Activated CD4-positive, alpha-beta memory T cell treated with anti-CD3 and anti-CD28 coated beads, Interleukin-2, amount 10 ng/mL, durations not matched to agents 7 days and 5 days (primary cell): ENCODE data around the gene TCTN2. TPM values are rescaled to one million over a fixed set of nuclear protein-coding genes. Genes with fewer than 3 reads are reported as not detected.

Experiments used
- CTCF ChIA-PET: fragments of 350-600 bp; sonication (Branson Sonifier 250); formaldehyde crosslinking; loops from one replicate; lab custom pipeline; 2021; ENCODE audit warnings: antibody characterized with exemption, inconsistent platforms; lab: Charles Lee
- POLR2A ChIA-PET: fragments of 350-600 bp; sonication (Branson Sonifier 250); formaldehyde crosslinking; loops from one replicate; lab custom pipeline; 2021; ENCODE audit warnings: antibody characterized with exemption; lab: Charles Lee
- DNase-seq: peaks from one replicate; pipeline ENCODE4 v3.0.0-alpha.2; 2020
- H3K27ac Mint-ChIP-seq: one replicate; pipeline ENCODE4 v1.8.0; 2021; ENCODE audit warnings: mild to moderate bottlenecking, mixed read lengths
- H3K27me3 Mint-ChIP-seq: one replicate; pipeline ENCODE4 v1.8.0; 2021; ENCODE audit warnings: mixed read lengths
- H3K36me3 Mint-ChIP-seq: one replicate; pipeline ENCODE4 v1.8.0; 2021; ENCODE audit warnings: low read depth, mixed read lengths
- H3K4me1 Mint-ChIP-seq: one replicate; pipeline ENCODE4 v1.8.0; 2021; ENCODE audit warnings: mixed read lengths
- H3K4me3 Mint-ChIP-seq: one replicate; pipeline ENCODE4 v1.8.0; 2021; ENCODE audit warnings: mild to moderate bottlenecking, mixed read lengths
- H3K9me3 Mint-ChIP-seq: one replicate; pipeline ENCODE4 v1.8.0; 2021; ENCODE audit warnings: mixed read lengths
- total RNA-seq, 2 experiments: library from RNA; stranded (reverse); gene quantifications; one replicate each; pipeline ENCODE4 v1.2.3, GENCODE V29; 2021

The TCTN2 gene
- total RNA-seq, 2 experiments from 2014 or later = 3.2 to 3.6 TPM

GRCh38 chr12:123657211-123657610, 13.7 kb upstream of the TCTN2 start:
- no peak for DNase-seq
- no peak overlapping the region for H3K27ac Mint-ChIP-seq

DNA sequence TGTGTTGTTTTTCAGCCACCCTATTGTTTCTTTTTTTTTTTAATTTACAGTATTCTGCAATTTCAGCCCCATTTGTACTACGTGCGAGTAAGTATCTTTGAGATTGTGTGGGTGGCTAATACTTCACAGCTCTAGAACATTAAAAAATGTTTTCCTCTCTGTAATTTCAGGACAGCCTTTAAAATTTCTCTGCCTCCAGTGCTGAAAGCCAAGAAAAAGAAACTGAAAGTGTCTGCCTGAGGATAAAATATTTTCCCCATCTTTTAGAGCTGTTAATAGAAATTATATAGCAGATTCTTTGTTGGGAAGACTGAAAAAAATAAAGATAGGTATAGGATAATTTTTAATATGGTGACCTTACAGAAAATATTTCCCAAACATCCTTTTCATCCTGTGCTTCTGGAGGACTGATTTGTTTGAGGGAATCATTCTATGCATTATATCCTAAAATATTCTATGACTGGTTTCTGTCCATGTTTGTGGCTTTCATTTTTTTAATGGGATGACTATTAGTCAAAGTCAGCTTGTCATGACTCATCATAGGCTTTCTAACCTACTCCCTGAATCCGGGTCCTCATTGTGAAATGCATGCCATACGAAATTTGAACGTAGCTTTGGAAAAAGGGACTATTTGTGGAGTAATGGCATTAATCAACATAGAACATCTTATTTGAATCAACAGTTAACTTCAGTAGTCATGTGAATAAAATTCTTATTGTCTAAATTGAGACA, 10.8 kb upstream of the TCTN2 start:
- no peaks in the 10 kb centered on the region for H3K27me3 Mint-ChIP-seq
- H3K4me1 Mint-ChIP-seq = peaks cover 19% of the 10 kb centered on the region
- H3K36me3 Mint-ChIP-seq = peaks cover 44% of the 10 kb centered on the region
- POLR2A ChIA-PET = interaction anchor here (0.7 to 1.2 kb wide), 4 partner anchors 11 to 76 kb away, joined by 3 to 5 read pairs (median 3); partner anchors contain the start of genes ATP6V0A2, TCTN2 and TMED2
- no peaks in the 10 kb centered on the region for H3K9me3 Mint-ChIP-seq
- no peak for DNase-seq
- peak overlapping the region; percentile 17 for H3K4me3 Mint-ChIP-seq
- peak overlapping the region; percentile 59 for H3K27ac Mint-ChIP-seq
- CTCF ChIA-PET = interaction anchor here (0.9 kb wide), 1 partner anchor 9 kb away, joined by 3 read pairs; no protein-coding TSS in a partner anchor

More at GRCh38 chr12:123657211-123657610, 13.7 kb upstream of the TCTN2 start:
- no peaks in the 10 kb centered on the region for H3K27me3 Mint-ChIP-seq
- peaks cover 19% of the 10 kb centered on the region for H3K4me1 Mint-ChIP-seq
- H3K4me3 Mint-ChIP-seq = no peak overlapping the region
- peaks cover 46% of the 10 kb centered on the region for H3K36me3 Mint-ChIP-seq
- CTCF ChIA-PET = interaction anchor here (0.7 kb wide), 1 partner anchor 14 kb away, joined by 3 read pairs; no protein-coding TSS in a partner anchor
- POLR2A ChIA-PET = interaction anchor here (0.6 to 0.7 kb wide), 2 partner anchors 12 to 415 kb away, joined by 3 read pairs; no protein-coding TSS in a partner anchor
- H3K9me3 Mint-ChIP-seq = no peaks in the 10 kb centered on the region

GRCh38 chr12:123667771-123668170, 3.1 kb upstream of the TCTN2 start:
- no peak for DNase-seq
- Mint-ChIP-seq H3K4me3 (no peak overlapping the region), H3K27me3 (no peaks in the 10 kb centered on the region), H3K36me3 (peaks cover 13% of the 10 kb centered on the region), H3K27ac (no peak overlapping the region), H3K4me1 (peaks cover 16% of the 10 kb centered on the region), H3K9me3 (no peaks in the 10 kb centered on the region)
- POLR2A ChIA-PET = no interaction called here
- CTCF ChIA-PET = interaction anchor here (0.6 kb wide), 1 partner anchor 9 kb away, joined by 4 read pairs; no protein-coding TSS in a partner anchor

- CTCF ChIA-PET = interaction anchor here (1.8 kb wide), 1 partner anchor 40 kb away, joined by 7 read pairs; the partner anchor contains the start of gene ATP6V0A2
- peaks cover 16% of the 10 kb centered on the region for H3K4me1 Mint-ChIP-seq
- no peaks in the 10 kb centered on the region for H3K9me3 Mint-ChIP-seq
- no peak for DNase-seq
- H3K27me3 Mint-ChIP-seq = no peaks in the 10 kb centered on the region
- POLR2A ChIA-PET = interaction anchor here (1.3 to 2.5 kb wide), 2 partner anchors 11 to 40 kb away, joined by 3 to 17 read pairs; partner anchors contain the start of gene ATP6V0A2
- no peak overlapping the region for H3K27ac Mint-ChIP-seq
- no peaks in the 10 kb centered on the region for H3K36me3 Mint-ChIP-seq
- peak overlapping the region; percentile 79 for H3K4me3 Mint-ChIP-seq
These were observed 963 bp downstream of the TCTN2 start for GRCh38 chr12:123671876-123672275.

- H3K27me3 Mint-ChIP-seq = no peaks in the 10 kb centered on the region
- H3K9me3 Mint-ChIP-seq = no peaks in the 10 kb centered on the region
- H3K27ac Mint-ChIP-seq = no peak overlapping the region
- H3K4me1 Mint-ChIP-seq = peaks cover 16% of the 10 kb centered on the region
- H3K4me3 Mint-ChIP-seq = no peak overlapping the region
- ChIA-PET CTCF (no interaction called here), POLR2A (interaction anchor here (0.7 kb wide), 1 partner anchor 113 kb away, joined by 3 read pairs; no protein-coding TSS in a partner anchor)
- no peak for DNase-seq
- no peaks in the 10 kb centered on the region for H3K36me3 Mint-ChIP-seq
These were observed 4.5 kb downstream of the TCTN2 start for GRCh38 chr12:123675436-123675835.

DNA sequence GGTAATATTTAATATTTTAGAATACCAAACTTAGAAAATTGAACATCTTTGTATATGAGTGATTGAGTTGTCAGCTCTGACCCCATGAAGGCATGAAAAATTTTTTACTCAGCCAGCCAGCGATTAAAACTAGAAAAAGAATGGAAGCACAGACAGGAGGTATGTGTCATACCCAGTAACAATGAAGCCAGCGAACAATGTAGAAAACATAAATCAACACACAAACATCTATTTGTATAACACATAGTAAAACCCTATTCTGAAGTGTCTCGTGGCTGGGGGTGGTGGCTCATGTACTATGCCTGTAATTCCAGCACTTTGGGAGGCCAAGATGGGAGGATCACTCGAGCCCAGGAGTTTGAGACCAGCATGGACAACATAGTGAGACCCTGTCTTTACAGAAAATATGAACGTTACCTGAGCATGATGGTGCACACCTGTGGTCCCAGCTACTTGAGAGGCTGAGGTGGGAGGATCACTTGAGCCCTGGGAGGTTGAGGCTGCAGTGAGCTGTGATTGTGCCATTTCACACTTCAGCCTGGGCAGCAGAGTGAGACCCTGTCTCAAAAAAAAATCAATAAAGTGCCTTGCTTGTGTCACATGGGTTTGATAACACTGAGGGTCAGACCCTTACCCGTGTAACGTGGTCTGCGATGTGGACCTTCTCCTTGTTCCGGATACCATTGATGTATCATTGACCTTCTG, 5.9 kb downstream of the TCTN2 start:
- no peak for DNase-seq
- Mint-ChIP-seq H3K27ac (no peak overlapping the region), H3K4me3 (no peak overlapping the region), H3K36me3 (peaks cover 5% of the 10 kb centered on the region), H3K4me1 (peaks cover 6% of the 10 kb centered on the region), H3K27me3 (no peaks in the 10 kb centered on the region), H3K9me3 (no peaks in the 10 kb centered on the region)
- CTCF ChIA-PET = interaction anchor here (0.7 kb wide), 1 partner anchor 9 kb away, joined by 4 read pairs; no protein-coding TSS in a partner anchor
- POLR2A ChIA-PET = interaction anchor here (1.6 kb wide), 1 partner anchor 35 kb away, joined by 3 read pairs; the partner anchor contains the start of gene ATP6V0A2

GRCh38 chr12:123678981-123679380, 8.1 kb downstream of the TCTN2 start:
- peaks cover 5% of the 10 kb centered on the region for H3K36me3 Mint-ChIP-seq
- H3K9me3 Mint-ChIP-seq = no peaks in the 10 kb centered on the region
- ChIA-PET POLR2A (interaction anchor here (0.6 kb wide), 1 partner anchor 277 kb away, joined by 3 read pairs; no protein-coding TSS in a partner anchor), CTCF (no interaction called here)
- no peak overlapping the region for H3K4me3 Mint-ChIP-seq
- no peak for DNase-seq
- peaks cover under 1% of the 10 kb centered on the region for H3K4me1 Mint-ChIP-seq
- H3K27me3 Mint-ChIP-seq = no peaks in the 10 kb centered on the region
- no peak overlapping the region for H3K27ac Mint-ChIP-seq

DNA sequence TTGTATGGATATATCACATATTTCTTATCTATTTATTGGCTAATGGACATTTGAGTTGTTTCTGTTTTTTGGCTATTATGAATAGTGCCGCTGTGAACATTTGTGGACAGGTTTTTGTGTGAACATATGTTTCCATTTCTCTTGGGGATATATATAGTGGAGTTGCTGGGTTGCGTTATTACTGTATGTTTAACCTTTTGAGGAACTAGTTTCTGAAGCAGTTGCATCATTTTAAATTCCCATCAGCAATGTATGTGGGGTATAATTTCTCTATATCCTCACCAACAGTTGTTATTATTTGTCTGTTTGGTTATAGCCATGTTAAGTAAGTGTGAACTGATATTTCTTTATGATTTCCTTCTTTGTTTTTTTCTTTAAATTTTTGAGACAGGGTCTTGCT, 10.7 kb downstream of the TCTN2 start:
- CTCF ChIA-PET = no interaction called here
- Mint-ChIP-seq H3K9me3 (no peaks in the 10 kb centered on the region), H3K4me1 (peaks cover 4% of the 10 kb centered on the region), H3K36me3 (peaks cover 5% of the 10 kb centered on the region), H3K27ac (no peak overlapping the region), H3K4me3 (no peak overlapping the region), H3K27me3 (no peaks in the 10 kb centered on the region)
- no peak for DNase-seq
- POLR2A ChIA-PET = no interaction called here

DNA sequence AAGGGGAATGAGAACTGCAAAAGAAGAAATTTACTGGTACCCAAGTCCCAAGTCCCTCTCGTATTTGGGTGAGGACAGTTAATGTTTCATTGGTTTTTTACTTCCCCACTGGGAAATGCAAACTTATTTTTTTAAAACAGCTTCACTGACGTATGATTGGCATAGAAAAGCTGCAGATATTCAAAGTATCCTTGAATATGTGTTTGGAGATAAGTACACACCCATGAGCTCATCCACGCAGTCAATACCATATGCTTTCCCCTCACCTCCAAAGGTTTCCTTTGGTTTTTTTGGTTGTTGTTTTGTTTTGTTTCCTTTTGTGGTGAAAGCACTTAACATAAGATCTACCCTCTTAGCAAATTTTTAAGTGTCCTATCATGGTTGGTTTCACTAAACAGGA, 13.1 kb downstream of the TCTN2 start:
- H3K4me3 Mint-ChIP-seq = no peak overlapping the region
- no peak for DNase-seq
- ChIA-PET POLR2A (interaction anchor here (1.1 kb wide), 1 partner anchor 28 kb away, joined by 3 read pairs; the partner anchor contains the start of gene ATP6V0A2), CTCF (no interaction called here)
- no peaks in the 10 kb centered on the region for H3K27me3 Mint-ChIP-seq
- H3K36me3 Mint-ChIP-seq = peaks cover 5% of the 10 kb centered on the region
- H3K9me3 Mint-ChIP-seq = no peaks in the 10 kb centered on the region
- peaks cover 8% of the 10 kb centered on the region for H3K4me1 Mint-ChIP-seq
- no peak overlapping the region for H3K27ac Mint-ChIP-seq

DNA sequence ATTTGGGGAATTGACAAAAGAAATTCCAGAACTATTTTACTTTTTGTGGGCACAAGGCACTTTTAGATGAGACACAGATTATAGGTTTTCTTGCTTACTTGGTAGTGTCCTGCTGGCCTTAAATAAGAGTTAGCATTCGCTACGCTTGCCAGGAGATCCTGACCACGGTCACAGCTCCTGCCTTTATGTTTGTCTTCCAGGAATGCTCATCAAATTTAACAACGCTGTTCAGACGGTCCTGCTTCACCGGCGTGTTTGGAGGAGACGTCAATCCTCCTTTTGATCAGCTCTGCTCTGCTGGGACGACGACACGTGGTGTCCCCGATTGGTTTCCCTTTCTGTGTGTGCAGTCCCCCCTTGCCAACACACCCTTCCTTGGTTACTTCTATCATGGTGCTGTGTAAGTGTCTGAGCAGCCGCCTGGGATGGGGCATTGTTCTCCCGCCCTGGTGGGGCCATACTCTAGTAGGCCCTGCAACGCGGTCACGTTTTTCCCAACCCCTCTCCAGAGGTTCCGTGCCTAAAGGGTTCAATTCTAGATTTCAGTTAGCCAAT, 15.8 kb downstream of the TCTN2 start:
- POLR2A ChIA-PET = no interaction called here

DNA sequence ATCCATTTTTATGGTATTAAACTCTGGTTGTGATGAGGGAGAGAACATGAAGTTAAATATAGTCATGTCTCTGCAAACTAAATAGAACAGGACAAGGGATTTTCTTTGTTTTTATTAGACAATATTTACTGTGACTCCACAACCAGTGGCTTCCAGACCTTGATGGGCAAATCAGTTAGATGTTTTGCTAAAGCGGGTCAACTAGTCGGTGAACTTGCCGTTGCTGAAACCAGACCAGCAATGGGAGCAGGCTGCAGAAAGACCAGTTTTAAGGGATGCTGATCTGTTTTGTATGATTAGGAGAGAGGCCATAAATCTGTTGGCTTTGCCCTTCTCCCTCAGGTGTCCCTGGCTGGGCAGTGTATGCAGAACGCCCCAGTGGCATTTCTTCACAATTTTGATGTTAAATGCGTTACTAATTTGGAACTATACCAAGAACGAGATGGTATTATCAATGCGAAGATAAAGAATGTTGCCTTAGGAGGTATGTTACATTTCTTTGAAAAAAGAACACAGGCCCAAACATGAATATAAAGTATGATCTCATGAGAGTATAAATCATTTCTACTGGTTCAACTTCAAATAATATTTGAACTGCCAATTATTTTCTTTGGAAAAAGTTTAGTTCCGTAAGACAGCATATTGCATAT, 19.4 kb downstream of the TCTN2 start:
- Mint-ChIP-seq H3K27ac (no peak overlapping the region), H3K4me3 (no peak overlapping the region), H3K4me1 (peaks cover 4% of the 10 kb centered on the region), H3K9me3 (no peaks in the 10 kb centered on the region), H3K36me3 (peaks cover 5% of the 10 kb centered on the region), H3K27me3 (no peaks in the 10 kb centered on the region)
- no peak for DNase-seq
- POLR2A ChIA-PET = no interaction called here
- CTCF ChIA-PET = no interaction called here

More for the DNA sequence above, 15.8 kb downstream of the TCTN2 start:
- H3K4me3 Mint-ChIP-seq = no peak overlapping the region
- DNase-seq = no peak
- H3K9me3 Mint-ChIP-seq = no peaks in the 10 kb centered on the region
- no peak overlapping the region for H3K27ac Mint-ChIP-seq
- CTCF ChIA-PET = no interaction called here
- H3K36me3 Mint-ChIP-seq = peaks cover 5% of the 10 kb centered on the region
- H3K27me3 Mint-ChIP-seq = no peaks in the 10 kb centered on the region
- peaks cover 8% of the 10 kb centered on the region for H3K4me1 Mint-ChIP-seq

DNA sequence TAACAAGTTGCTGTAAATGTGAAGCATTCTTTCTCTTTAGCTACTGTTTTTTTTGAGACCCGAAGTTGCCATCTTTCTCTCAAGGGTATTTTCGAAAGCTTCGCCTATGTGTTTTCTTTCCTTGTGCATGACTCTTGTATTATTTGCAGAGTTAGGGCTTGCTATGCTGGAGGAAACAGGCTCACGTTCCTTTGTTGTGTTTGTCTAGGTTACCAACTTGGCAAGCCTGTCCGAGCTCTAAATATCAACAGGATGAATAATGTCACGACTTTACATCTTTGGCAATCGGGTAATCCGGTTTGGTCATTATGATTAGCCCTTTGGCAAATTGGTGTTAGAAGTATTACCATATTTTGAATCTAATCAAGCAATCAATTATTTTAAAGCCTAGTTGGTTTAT, 25.3 kb downstream of the TCTN2 start:
- no peak for DNase-seq
- H3K4me3 Mint-ChIP-seq = no peak overlapping the region
- CTCF ChIA-PET = no interaction called here
- POLR2A ChIA-PET = interaction anchor here (2.1 kb wide), 1 partner anchor 16 kb away, joined by 9 read pairs; the partner anchor contains the start of gene ATP6V0A2
- H3K27ac Mint-ChIP-seq = no peak overlapping the region
- H3K4me1 Mint-ChIP-seq = no peaks in the 10 kb centered on the region
- peaks cover 7% of the 10 kb centered on the region for H3K36me3 Mint-ChIP-seq
- H3K27me3 Mint-ChIP-seq = no peaks in the 10 kb centered on the region
- no peaks in the 10 kb centered on the region for H3K9me3 Mint-ChIP-seq
